Activated CD8-positive, alpha-beta memory T cell treated with anti-CD3 and anti-CD28 coated beads for 1 hour (primary cell): ENCODE measurements around the gene TMEM41B.

Experiments used
- DNase-seq, 2 donors: peaks; one replicate each; pipeline ENCODE4 v3.0.0-alpha.2; 2020; ENCODE audit warnings: low read depth in 1 of 2; ENCODE audit errors: extremely low read depth in 1 of 2

The TMEM41B gene

GRCh38 chr11:9310485-9311090 lies 3.8 kb downstream of the TMEM41B start:
- no peak for DNase-seq

- DNase-seq = no peak
Observed at GRCh38 chr11:9304178-9304577, 10.2 kb downstream of the TMEM41B start.

- no peak for DNase-seq
Observed at GRCh38 chr11:9302448-9302847, 11.9 kb downstream of the TMEM41B start.

GRCh38 chr11:9301720-9302119 lies 12.7 kb downstream of the TMEM41B start:
- no peak for DNase-seq

- DNase-seq = no peak
Observed at GRCh38 chr11:9293646-9294045, 20.7 kb downstream of the TMEM41B start.

- no peak for DNase-seq
Observed at GRCh38 chr11:9285850-9286587, 28.4 kb downstream of the TMEM41B start.

GRCh38 chr11:9280655-9281301 lies 33.6 kb downstream of the TMEM41B start:
- DNase-seq = peak in 1 of 2 donors; percentile 6

- DNase-seq = no peak
Observed at GRCh38 chr11:9277176-9277575, 37.2 kb downstream of the TMEM41B start.

GRCh38 chr11:9276571-9276970 lies 37.8 kb downstream of the TMEM41B start:
- DNase-seq = no peak

GRCh38 chr11:9274499-9275258 lies 39.7 kb downstream of the TMEM41B start:
- no peak for DNase-seq

- no peak for DNase-seq
Observed at GRCh38 chr11:9273376-9274336, 40.7 kb downstream of the TMEM41B start.

- DNase-seq = no peak
Observed at GRCh38 chr11:9269492-9270013, 44.8 kb downstream of the TMEM41B start.

GRCh38 chr11:9267680-9268079 lies 46.7 kb downstream of the TMEM41B start:
- no peak for DNase-seq

GRCh38 chr11:9266926-9267325 lies 47.5 kb downstream of the TMEM41B start:
- DNase-seq = no peak

- no peak for DNase-seq
Observed at GRCh38 chr11:9266132-9266736, 48.2 kb downstream of the TMEM41B start.

GRCh38 chr11:9265211-9266131 lies 48.9 kb downstream of the TMEM41B start, which contains the start of gene DENND5A:
DENND5A (minus strand) TSS chr11:9265350; CDS start chr11:9265069, 281 bp downstream.
- DNase-seq = peak in 1 of 2 donors; percentile 37

- DNase-seq = no peak
Observed at GRCh38 chr11:9264316-9265210, 49.8 kb downstream of the TMEM41B start.
